Ectodermal cell (in vitro differentiated cells): ENCODE data around the gene TAS1R1.
"Not testable (repeated sequence)": the region's sequence is repeated elsewhere in the genome, so short reads cannot be mapped to it uniquely, and the experiment has no call there.

Experiments used
- H3K27ac ChIP-seq: 2 replicates; pipeline ENCODE4 v1.7.0; 2013; ENCODE audit warnings: mild to moderate bottlenecking, low read depth, low read length; ENCODE audit not compliant: insufficient read depth, poor library complexity, severe bottlenecking
- H3K27me3 ChIP-seq: 2 replicates; pipeline ENCODE4 v1.7.0; 2013; ENCODE audit warnings: mild to moderate bottlenecking, low read length; ENCODE audit not compliant: insufficient read depth, control insufficient read depth, poor library complexity, severe bottlenecking
- H3K36me3 ChIP-seq: one replicate; pipeline ENCODE4 v1.7.0; 2013; ENCODE audit warnings: low read length; ENCODE audit not compliant: control insufficient read depth, insufficient read depth
- H3K4me1 ChIP-seq: one replicate; pipeline ENCODE4 v1.7.0; 2013; ENCODE audit warnings: low read length; ENCODE audit not compliant: control insufficient read depth, insufficient read depth
- H3K4me3 ChIP-seq: 2 replicates; pipeline ENCODE4 v1.7.0; 2013; ENCODE audit warnings: low read depth, low read length, control low read depth; ENCODE audit not compliant: insufficient read depth
- H3K9me3 ChIP-seq: 2 replicates; pipeline ENCODE4 v1.7.0; 2013; ENCODE audit warnings: mild to moderate bottlenecking, low read length, moderate library complexity; ENCODE audit not compliant: control insufficient read depth
- WGBS, 2 experiments: methylation state at CpG; one replicate each; pipeline ENCODE4 v1.1.7; 2013; ENCODE audit warnings: missing lambda C conversion rate in 2 of 2; 5-methylcytosine and 5-hydroxymethylcytosine counted together

TAS1R1 gene

GRCh38 chr1:6544831-6545230 is 10.3 kb upstream of the TAS1R1 start:
- peaks cover 28% of the 10 kb centered on the region for H3K36me3 ChIP-seq
- H3K9me3 ChIP-seq = no peaks in the 10 kb centered on the region
- no peaks in the 10 kb centered on the region for H3K4me1 ChIP-seq
- no peaks in the 10 kb centered on the region for H3K27me3 ChIP-seq
- 95 to 97% methylated on average over 3 of the region's 3 CpGs for WGBS, 2 experiments
- no peak overlapping the region for H3K4me3 ChIP-seq
- H3K27ac ChIP-seq = no peak overlapping the region

- 80 to 81% methylated on average over 10 of the region's 10 CpGs for WGBS, 2 experiments
- Histone ChIP-seq H3K4me1 (no peaks in the 10 kb centered on the region), H3K4me3 (no peak overlapping the region), H3K27ac (no peak overlapping the region), H3K9me3 (no peaks in the 10 kb centered on the region), H3K27me3 (no peaks in the 10 kb centered on the region), H3K36me3 (peaks cover 34% of the 10 kb centered on the region)
Observed at GRCh38 chr1:6545276-6546112, 9.6 kb upstream of the TAS1R1 start.

- no peak overlapping the region for H3K4me3 ChIP-seq
- peaks cover 39% of the 10 kb centered on the region for H3K36me3 ChIP-seq
- H3K27me3 ChIP-seq = no peaks in the 10 kb centered on the region
- H3K9me3 ChIP-seq = no peaks in the 10 kb centered on the region
- H3K4me1 ChIP-seq = no peaks in the 10 kb centered on the region
- WGBS, 2 experiments = 93 to 95% methylated on average over 5 of the region's 5 CpGs
- H3K27ac ChIP-seq = no peak overlapping the region
Observed at GRCh38 chr1:6546326-6546725, 8.8 kb upstream of the TAS1R1 start.

GRCh38 chr1:6547301-6547700 is 7.8 kb upstream of the TAS1R1 start:
- peaks cover 39% of the 10 kb centered on the region for H3K36me3 ChIP-seq

GRCh38 chr1:6554031-6554906 is 838 bp upstream of the TAS1R1 start, which contains the start of gene NOL9:
TSS of gene NOL9 (minus strand) at chr1:6554513. CDS start at chr1:6554502, 11 bp downstream.
- H3K36me3 ChIP-seq = peaks cover 17% of the 10 kb centered on the region
- H3K9me3 ChIP-seq = no peaks in the 10 kb centered on the region
- peak within 1 kb of the TSS; percentile 26 for H3K27ac ChIP-seq
- WGBS, 2 experiments = 4% methylated on average over 87 of the region's 87 CpGs
- H3K4me3 ChIP-seq = peak within 1 kb of the TSS; percentile 100
- no peaks in the 10 kb centered on the region for H3K27me3 ChIP-seq
- peaks cover 7% of the 10 kb centered on the region for H3K4me1 ChIP-seq

More at GRCh38 chr1:6547301-6547700, 7.8 kb upstream of the TAS1R1 start:
- Histone ChIP-seq H3K9me3 (no peaks in the 10 kb centered on the region), H3K27me3 (no peaks in the 10 kb centered on the region), H3K4me3 (no peak overlapping the region), H3K4me1 (no peaks in the 10 kb centered on the region), H3K27ac (no peak overlapping the region)
- WGBS, 2 experiments = 92 to 95% methylated on average over 4 of the region's 4 CpGs

GRCh38 chr1:6557597-6557996 is 2.5 kb downstream of the TAS1R1 start:
- Histone ChIP-seq H3K4me1 (peaks cover 7% of the 10 kb centered on the region), H3K27ac (no peak overlapping the region), H3K36me3 (no peaks in the 10 kb centered on the region), H3K9me3 (no peaks in the 10 kb centered on the region), H3K4me3 (no peak overlapping the region), H3K27me3 (no peaks in the 10 kb centered on the region)
- 83 to 92% methylated on average over 1 of the region's 1 CpG for WGBS, 2 experiments

- H3K27me3 ChIP-seq = peaks cover 11% of the 10 kb centered on the region
- H3K4me1 ChIP-seq, H3K4me3 ChIP-seq, H3K36me3 ChIP-seq, H3K9me3 ChIP-seq, H3K27ac ChIP-seq: not testable (repeated sequence)
- WGBS, 2 experiments = 94 to 95% methylated on average over 11 of the region's 11 CpGs
Observed at GRCh38 chr1:6559161-6559560, 4.1 kb downstream of the TAS1R1 start.

- Histone ChIP-seq H3K4me3 (no peak overlapping the region), H3K4me1 (no peaks in the 10 kb centered on the region), H3K27me3 (peaks cover 19% of the 10 kb centered on the region), H3K9me3 (no peaks in the 10 kb centered on the region), H3K27ac (no peak overlapping the region), H3K36me3 (no peaks in the 10 kb centered on the region)
- 83 to 84% methylated on average over 9 of the region's 9 CpGs for whole genome bisulfite sequencing, 2 experiments
Observed at GRCh38 chr1:6560267-6560666, 5.2 kb downstream of the TAS1R1 start.

- H3K36me3 ChIP-seq = no peaks in the 10 kb centered on the region
- H3K27ac ChIP-seq = no peak overlapping the region
- H3K4me3 ChIP-seq = no peak overlapping the region
- H3K9me3 ChIP-seq = no peaks in the 10 kb centered on the region
- H3K4me1 ChIP-seq = no peaks in the 10 kb centered on the region
- peaks cover 19% of the 10 kb centered on the region for H3K27me3 ChIP-seq
- WGBS, 2 experiments = 93% methylated on average over 11 of the region's 11 CpGs
Observed at GRCh38 chr1:6569033-6569432, 13.9 kb downstream of the TAS1R1 start.

GRCh38 chr1:6570100-6570499 is 15.0 kb downstream of the TAS1R1 start:
- H3K9me3 ChIP-seq = no peaks in the 10 kb centered on the region
- WGBS, 2 experiments = 84 to 86% methylated on average over 2 to 3 of the region's 3 CpGs
- no peaks in the 10 kb centered on the region for H3K36me3 ChIP-seq
- no peaks in the 10 kb centered on the region for H3K4me1 ChIP-seq
- H3K27me3 ChIP-seq = peaks cover 11% of the 10 kb centered on the region
- no peak overlapping the region for H3K4me3 ChIP-seq
- no peak overlapping the region for H3K27ac ChIP-seq
